Amygdala (tissue), 56 donors: ENCODE results near the gene ARF1.

Source experiments
- DNase-seq, 56 donors: peaks; one replicate each; lab custom pipeline; 2025; lab: John Stamatoyannopoulos, UW

Gene ARF1

DNA sequence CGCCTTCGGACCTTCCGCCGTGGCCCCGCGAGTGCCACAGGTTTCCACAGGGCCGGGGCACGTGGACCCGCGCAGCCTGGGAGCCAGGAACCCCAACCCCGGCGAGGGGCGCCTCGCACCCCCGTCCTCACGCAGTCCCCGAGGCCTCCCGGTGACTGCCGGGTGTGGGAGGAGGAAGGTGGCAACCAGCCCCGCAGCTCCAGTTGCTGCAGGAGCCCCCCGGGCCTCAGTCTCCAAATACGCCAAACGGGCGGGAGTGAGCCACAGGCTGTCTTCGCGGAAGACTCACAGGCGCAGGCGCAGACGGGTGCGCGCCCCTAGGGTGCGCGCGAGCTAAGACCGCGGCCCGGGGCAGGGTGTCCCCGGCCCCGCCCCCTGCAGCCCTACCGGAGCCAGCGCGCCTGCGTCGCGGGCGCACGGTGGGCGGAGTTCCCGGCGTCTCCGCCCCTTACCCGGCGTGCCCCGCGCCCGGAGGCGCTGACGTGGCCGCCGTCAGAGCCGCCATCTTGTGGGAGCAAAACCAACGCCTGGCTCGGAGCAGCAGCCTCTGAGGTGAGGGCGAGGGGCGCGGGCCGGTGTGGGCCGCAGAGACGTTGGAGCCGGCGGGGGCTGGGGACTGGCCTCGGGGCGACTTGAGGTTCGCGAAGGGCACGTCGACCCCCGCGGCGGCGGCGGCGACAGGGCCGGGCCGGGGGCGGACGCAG lies at the start of gene ARF1:
Gene ARF1, plus strand, starts transcription at position 495 of the 704 bp plus-strand sequence. CDS start 14,407 bp downstream, outside the sequence.
- peak; percentile 48 to 94 (median 85) for DNase-seq

DNA sequence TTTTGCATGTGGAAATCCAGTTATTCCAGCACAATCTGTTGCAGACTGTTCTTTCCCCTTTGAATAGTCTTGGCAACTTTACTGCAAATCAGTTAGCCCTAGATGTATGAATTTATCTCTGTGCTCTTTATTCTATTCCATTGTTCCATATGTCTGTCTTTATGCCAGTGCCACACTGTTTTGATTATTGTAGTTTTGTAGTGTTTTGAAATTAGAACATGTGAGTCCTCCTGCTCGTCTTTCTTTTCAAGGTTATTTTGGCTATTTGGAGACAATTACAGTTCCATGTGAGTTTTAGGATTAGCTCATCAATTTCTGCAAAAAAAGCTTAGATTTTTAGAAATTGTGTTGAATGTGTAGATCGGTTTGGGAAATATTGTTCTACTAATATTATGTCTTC lies 49.1 kb upstream of the ARF1 start:
- no peak for DNase-seq

GRCh38 chr1:228034954-228035837 lies 47.3 kb upstream of the ARF1 start:
- no peak for DNase-seq

GRCh38 chr1:228035844-228036243 lies 46.7 kb upstream of the ARF1 start:
- no peak for DNase-seq

DNA sequence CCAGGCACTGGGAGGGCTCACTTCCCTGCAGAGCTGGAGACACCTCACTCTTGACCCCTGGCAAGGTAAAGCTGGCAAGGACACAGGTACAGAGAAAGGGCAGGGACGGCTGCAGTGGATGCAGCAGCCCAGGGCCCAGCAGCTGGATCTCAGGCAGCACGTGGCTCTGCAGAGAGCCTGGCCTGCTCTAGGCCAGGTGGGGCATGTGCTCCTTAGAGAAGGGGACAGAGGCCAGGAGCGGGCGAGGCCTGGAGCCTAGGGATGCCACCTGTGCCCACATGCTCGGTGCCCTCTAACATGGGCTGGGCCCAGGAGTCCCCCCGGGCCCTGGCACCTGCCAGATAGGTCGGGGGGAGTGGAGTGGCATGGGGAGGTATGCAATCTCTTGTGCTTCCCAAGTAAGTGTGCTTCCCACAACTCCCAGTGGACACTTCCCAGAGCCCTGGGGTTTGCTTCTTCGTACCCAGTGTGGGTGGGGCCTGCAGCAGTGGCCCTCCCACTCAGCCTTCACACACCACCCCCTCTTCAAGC lies 45.7 kb upstream of the ARF1 start:
- DNase-seq = no peak

- DNase-seq = no peak
Observed at GRCh38 chr1:228037401-228038386, 44.8 kb upstream of the ARF1 start.

GRCh38 chr1:228038387-228039005 lies 44.0 kb upstream of the ARF1 start:
- DNase-seq = no peak

DNA sequence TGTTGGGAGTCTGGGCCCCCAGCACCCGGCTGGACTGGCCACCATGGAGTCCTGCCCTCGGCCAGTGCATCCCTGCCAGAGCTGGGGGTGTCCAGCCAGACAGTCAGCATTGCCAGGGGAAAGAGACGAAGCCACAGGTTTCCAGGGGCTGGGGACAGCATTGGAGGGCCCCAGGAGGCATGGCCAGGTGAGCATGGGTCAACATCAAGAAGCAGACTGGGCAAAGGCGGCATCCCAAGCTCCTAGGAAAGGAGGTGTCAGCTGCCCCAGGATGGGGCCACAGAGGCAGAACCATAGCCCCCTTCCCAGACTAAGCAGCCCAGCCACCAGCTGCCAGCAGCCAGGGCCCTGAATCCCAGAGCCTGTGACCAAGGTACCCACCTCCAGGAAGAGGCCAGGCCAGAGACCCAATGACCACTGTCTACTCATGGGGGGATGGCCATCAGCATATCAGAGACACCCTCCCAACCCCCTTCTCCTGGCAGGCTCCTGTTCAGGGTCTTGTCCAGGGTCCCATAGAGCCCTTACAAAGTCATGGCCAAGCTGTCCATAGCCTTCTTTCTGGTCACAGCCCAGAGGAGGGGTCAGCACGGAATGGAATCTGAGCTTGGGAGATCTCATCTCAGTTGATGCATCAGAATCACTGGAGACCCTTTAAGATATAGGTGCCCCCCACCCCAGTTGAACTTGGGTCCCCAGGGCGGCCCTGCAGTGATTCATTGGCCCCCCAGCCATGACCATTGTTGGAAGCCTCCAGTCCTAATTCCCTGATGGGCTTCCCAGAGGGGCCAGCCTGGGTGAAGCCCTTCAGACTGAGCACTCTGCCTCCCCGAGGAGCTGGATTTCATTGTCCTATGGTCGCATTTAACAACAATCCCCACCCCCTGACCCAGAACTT lies 43.3 kb upstream of the ARF1 start:
- no peak for DNase-seq

DNA sequence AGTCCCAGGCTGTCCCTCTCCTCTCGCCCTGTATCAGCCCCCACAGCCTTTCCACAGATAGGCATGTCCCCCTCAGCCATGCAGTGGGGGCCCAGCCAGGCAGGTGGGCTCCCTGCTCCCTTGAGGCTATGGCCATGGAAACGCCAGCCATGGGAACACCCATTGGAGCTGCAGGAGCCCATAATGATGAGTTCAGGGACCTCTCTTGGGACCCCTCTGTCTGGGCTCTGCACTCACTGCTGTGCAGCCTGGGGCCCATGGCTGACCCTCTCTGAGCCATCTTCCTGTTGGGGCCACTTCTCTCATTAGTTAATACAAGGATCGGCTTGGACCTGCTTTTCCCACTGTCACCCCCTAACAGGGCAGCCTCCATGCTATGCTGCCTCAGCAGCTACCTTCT lies 42.5 kb upstream of the ARF1 start:
- DNase-seq = no peak

DNA sequence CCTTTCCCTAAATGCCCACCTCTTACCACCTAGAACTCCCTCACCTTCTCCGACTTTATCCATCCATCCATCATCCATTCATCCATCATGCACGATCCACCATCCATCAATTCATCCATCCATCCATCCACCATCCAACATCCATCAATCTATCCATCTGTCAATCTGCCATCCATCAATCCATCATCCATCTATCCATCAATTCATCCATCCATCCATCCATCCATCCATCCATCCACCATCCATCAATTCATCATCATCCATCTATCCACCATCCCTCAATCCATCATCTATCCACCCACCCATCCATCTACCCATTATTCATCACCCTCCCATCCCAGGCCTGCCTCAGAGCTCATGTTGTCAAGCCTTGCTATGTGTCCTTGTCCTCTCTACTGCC lies 41.2 kb upstream of the ARF1 start:
- no peak for DNase-seq

- no peak for DNase-seq
Observed at GRCh38 chr1:228042508-228042907, 40.0 kb upstream of the ARF1 start.

GRCh38 chr1:228043281-228043848 lies 39.1 kb upstream of the ARF1 start:
- DNase-seq = no peak

GRCh38 chr1:228044961-228045360 lies 37.5 kb upstream of the ARF1 start:
- no peak for DNase-seq

DNA sequence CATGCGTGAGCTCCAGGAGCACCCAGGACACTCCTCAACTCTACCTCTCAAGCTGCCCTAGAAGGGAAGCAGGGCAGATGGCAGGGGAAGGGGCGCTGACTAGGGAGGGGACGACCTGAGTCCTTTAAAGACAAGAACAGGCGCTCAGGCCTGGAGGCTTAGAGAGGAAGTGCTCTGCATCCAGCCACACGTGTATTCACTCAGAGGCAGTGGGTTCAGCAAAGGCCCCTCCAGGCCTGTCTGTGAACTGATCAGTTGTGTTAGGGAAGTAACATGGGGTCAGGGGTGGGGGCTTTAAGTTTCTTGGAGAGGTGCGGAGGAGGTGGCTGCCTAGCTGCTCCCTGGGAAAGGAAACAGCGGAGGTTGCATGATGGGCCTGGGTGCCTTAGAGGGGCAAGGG lies 37.1 kb upstream of the ARF1 start:
- DNase-seq = no peak

- DNase-seq = no peak
Observed at GRCh38 chr1:228045871-228046270, 36.6 kb upstream of the ARF1 start.

- DNase-seq = no peak
Observed at GRCh38 chr1:228046421-228047182, 35.9 kb upstream of the ARF1 start.

DNA sequence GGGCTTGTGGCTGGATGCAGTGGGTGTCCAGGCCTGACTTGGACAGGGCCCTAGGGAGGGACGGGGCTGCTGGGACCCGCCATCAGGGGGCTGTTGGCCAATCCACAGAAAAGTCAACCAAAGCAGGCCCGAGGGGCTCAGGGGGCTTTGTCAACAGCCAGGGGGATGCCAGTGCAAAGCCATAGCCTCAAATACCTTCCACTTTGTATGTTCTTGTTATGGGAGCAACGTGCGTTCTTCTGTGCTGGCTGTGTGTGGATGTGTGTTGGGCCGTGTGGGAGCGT lies 35.4 kb upstream of the ARF1 start:
- DNase-seq = no peak

GRCh38 chr1:228048120-228048519 lies 34.4 kb upstream of the ARF1 start:
- no peak for DNase-seq
